BLaER1 treated with 17β-estradiol and CSF1 and Interleukin-3, amounts not matched to agents 10 nM and 100 nM (cell line): ENCODE results near the gene FDXR.

ENCODE experiments used
- H3K27ac ChIP-seq, 11 experiments: shearing (Covaris generic); formaldehyde crosslinking; 2 replicates each; pipeline ENCODE4 v1.8.1; 2022
- H3K27me3 ChIP-seq, 11 experiments: shearing (Covaris generic); formaldehyde crosslinking; 2 replicates each; pipeline ENCODE4 v1.8.1; 2022
- H3K36me3 ChIP-seq, 11 experiments: shearing (Covaris generic); formaldehyde crosslinking; 2 replicates each; pipeline ENCODE4 v1.8.1; 2022
- H3K4me1 ChIP-seq, 10 experiments: shearing (Covaris generic); formaldehyde crosslinking; 2 replicates each; pipeline ENCODE4 v1.8.1; 2022
- H3K4me2 ChIP-seq, 11 experiments: shearing (Covaris generic); formaldehyde crosslinking; 2 replicates each; pipeline ENCODE4 v1.8.1; 2022
- H3K4me3 ChIP-seq, 10 experiments: shearing (Covaris generic); formaldehyde crosslinking; 2 replicates each; pipeline ENCODE4 v1.8.1; 2022
- H3K9ac ChIP-seq, 11 experiments: shearing (Covaris generic); formaldehyde crosslinking; 2 replicates each; pipeline ENCODE4 v1.8.1; 2022
- H3K9me3 ChIP-seq, 11 experiments: shearing (Covaris generic); formaldehyde crosslinking; replicated peaks in 1 of 11; 2 replicates each; pipeline ENCODE4 v1.8.1; 2022
- H4K20me1 ChIP-seq, 11 experiments: shearing (Covaris generic); formaldehyde crosslinking; 2 replicates each; pipeline ENCODE4 v1.8.1; 2022
- Cebpa-rat ChIP-seq, 11 experiments: shearing (Covaris generic); IDR thresholded peaks; 2 replicates each; pipeline ENCODE4 v1.8.1; 2022

The FDXR gene

DNA sequence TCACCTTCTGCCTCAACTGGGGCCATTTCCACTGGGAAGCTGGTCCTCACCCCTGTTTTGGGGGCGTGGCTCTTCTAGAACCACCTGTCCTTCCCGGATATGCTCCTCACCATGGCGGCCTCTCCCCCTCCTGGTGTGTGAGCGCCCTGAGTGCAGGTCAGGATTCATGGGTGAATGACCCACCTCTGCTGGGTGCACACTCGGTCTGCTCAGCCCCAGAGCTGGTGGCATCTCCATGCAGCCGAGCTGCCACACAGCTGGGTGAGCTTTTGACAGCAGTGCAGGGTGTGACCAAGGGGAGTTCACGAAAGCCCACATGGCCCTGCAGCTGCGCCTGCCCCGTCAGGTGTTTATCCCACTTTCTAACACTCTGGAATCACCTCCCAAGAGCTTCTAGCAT is 40.4 kb downstream of the FDXR start:
- Histone ChIP-seq H3K4me3 (no peak overlapping the region; a peak in 1 of 20 replicates), H3K4me2 (peak overlapping the region in 10 of 11 experiments; percentile 9 to 97 (median 94); a peak in 19 of 22 replicates), H4K20me1 (peaks cover 12 to 100% (median 87%) of the 10 kb centered on the region in 11 experiments; a peak in 20 of 22 replicates), H3K4me1 (peaks cover 31 to 80% (median 74%) of the 10 kb centered on the region in 10 experiments), H3K27me3 (no peaks in the 10 kb centered on the region), H3K9ac (peak overlapping the region in 1 of 11 experiments; percentile 76; a peak in 2 of 22 replicates), H3K27ac (peak overlapping the region in 3 of 11 experiments; percentile 79 to 89 (median 85); a peak in 3 of 22 replicates), H3K36me3 (peaks cover 0 to 72% (median 55%) of the 10 kb centered on the region in 11 experiments; a peak in 19 of 22 replicates), H3K9me3 (peaks cover 0 to 9% (median 0%) of the 10 kb centered on the region in 11 experiments; a peak in 3 of 22 replicates)
- no peak for TF ChIP-seq Cebpa-rat (IDR thresholded peaks at IDR 0.05)

- H4K20me1 ChIP-seq: peaks cover 12 to 100% (median 83%) of the 10 kb centered on the region in 11 experiments; a peak in 19 of 22 replicates
- peaks cover 0 to 72% (median 48%) of the 10 kb centered on the region in 11 experiments; a peak in 19 of 22 replicates for H3K36me3 ChIP-seq
- peaks cover 0 to 9% (median 0%) of the 10 kb centered on the region in 11 experiments; a peak in 3 of 22 replicates for H3K9me3 ChIP-seq
- peaks cover 31 to 78% (median 71%) of the 10 kb centered on the region in 10 experiments for H3K4me1 ChIP-seq
- H3K27ac ChIP-seq: 0 out of 22 replicates have a peak overlapping the region, but pooled peaks of 1 of the 11 experiments have one; percentile 89
- H3K4me2 ChIP-seq: peak overlapping the region; percentile 2 to 97 (median 94); a peak in 19 of 22 replicates
- no peak overlapping the region for H3K9ac ChIP-seq
- no peaks in the 10 kb centered on the region for H3K27me3 ChIP-seq
- TF ChIP-seq Cebpa-rat (IDR thresholded peaks at IDR 0.05): no peak
- no peak overlapping the region for H3K4me3 ChIP-seq
These were observed 41.2 kb downstream of the FDXR start for GRCh38 chr17:74831444-74832146.

DNA sequence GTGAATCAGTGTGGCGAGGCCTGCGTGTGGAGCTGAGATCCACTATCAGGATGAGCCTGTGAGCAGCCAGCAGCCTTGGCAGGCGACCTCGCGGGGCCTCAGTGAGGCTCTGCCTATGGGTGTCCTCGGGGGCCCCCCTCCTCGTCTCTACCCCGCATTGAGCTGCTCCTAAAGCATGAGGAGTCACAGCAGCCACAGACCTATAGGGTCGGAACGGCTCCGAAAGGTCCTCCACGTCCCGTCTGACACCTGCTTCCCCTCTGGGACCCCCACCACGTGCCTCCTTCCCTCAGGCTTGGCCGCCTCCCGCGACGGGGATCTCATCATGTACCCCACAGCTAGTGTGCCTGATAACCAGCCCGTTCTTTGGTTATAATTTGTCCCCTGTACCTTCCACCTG is 41.9 kb downstream of the FDXR start:
- Histone ChIP-seq H3K9me3 (peaks cover 0 to 9% (median 0%) of the 10 kb centered on the region in 11 experiments; a peak in 3 of 22 replicates), H3K27ac (peak overlapping the region in 1 of 11 experiments; percentile 24; a peak in 1 of 22 replicates), H3K27me3 (no peaks in the 10 kb centered on the region), H3K4me2 (peak overlapping the region in 10 of 11 experiments; percentile 8 to 97 (median 94); a peak in 17 of 22 replicates), H3K9ac (0 out of 22 replicates have a peak overlapping the region, but pooled peaks of 1 of the 11 experiments have one; percentile 3), H3K36me3 (peaks cover 0 to 72% (median 48%) of the 10 kb centered on the region in 11 experiments; a peak in 18 of 22 replicates), H4K20me1 (peaks cover 12 to 100% (median 84%) of the 10 kb centered on the region in 11 experiments; a peak in 20 of 22 replicates), H3K4me1 (peaks cover 31 to 78% (median 64%) of the 10 kb centered on the region in 10 experiments), H3K4me3 (no peak overlapping the region)
- no peak for TF ChIP-seq Cebpa-rat (IDR thresholded peaks at IDR 0.05)

DNA sequence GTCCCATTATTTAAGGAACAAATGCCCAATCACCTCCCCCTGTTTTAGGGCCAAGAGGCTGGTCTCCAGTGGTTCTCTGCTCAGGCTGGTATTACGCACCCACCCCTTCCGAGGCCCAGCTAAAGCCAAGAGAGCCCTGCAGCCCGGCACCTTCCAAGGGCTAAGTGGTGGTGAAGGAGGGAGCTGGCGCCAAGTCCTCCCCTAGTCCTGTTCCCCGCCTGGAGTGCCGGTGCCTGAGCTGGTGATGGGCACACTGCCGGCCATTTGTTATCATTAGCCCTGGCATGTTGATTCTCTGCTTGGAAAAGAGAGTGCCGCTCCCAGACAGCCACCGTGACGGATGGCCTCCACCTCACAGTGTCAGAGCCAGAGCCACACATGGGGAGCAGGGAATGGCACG is 45.0 kb downstream of the FDXR start:
- peaks cover 0 to 9% (median 0%) of the 10 kb centered on the region in 11 experiments; a peak in 3 of 22 replicates for H3K9me3 ChIP-seq
- H4K20me1 ChIP-seq: peaks cover 4 to 100% (median 84%) of the 10 kb centered on the region in 11 experiments; a peak in 18 of 22 replicates
- no peak overlapping the region for H3K9ac ChIP-seq

DNA sequence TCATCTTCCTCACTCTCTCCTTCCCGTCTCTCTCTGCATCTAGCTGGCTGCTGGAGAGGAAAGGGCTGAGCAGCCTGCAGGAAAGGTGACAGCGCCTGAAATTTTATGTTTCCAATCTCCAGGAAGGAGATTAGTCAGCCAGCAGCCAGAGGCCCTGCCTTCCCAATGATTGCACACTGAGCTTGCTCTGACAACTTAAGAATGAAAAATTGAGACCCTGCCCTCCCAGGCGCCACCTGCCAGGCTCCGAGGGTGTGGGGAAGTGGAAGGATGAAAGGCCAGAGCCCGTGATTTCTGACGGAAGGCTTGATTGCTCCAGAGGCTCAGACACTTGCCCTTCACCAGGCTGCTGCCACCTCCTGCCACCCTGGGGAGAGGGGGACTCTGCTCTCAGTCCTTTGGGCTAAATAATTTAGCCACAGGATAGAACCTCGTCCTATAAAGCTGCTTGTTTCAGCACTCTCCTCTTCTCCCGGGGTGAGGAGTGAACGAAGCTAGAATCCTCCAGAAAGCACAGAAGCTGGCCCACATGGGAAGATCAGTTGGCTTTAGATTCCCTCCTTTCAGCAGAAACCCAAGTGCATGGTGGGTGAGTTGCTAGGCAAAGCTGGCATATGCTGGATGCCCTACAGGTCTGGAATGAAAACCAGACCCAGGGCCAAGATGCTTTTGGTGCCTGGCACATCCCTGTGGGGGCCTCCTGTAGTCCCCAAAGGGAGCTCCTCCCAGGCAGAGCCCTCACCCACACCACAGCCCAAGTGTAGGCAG is 46.7 kb downstream of the FDXR start:
- H3K36me3 ChIP-seq: peaks cover 0 to 99% (median 75%) of the 10 kb centered on the region in 11 experiments; a peak in 17 of 22 replicates
- peaks cover 4 to 100% (median 83%) of the 10 kb centered on the region in 11 experiments; a peak in 18 of 22 replicates for H4K20me1 ChIP-seq
- H3K27me3 ChIP-seq: no peaks in the 10 kb centered on the region
- peaks cover 0 to 9% (median 0%) of the 10 kb centered on the region in 11 experiments; a peak in 3 of 22 replicates for H3K9me3 ChIP-seq
- H3K4me3 ChIP-seq: no peak overlapping the region
- peak overlapping the region in 2 of 11 experiments; percentile 12 to 15; a peak in 3 of 22 replicates for H3K4me2 ChIP-seq
- no peak overlapping the region for H3K9ac ChIP-seq
- peaks cover 0 to 67% (median 42%) of the 10 kb centered on the region in 10 experiments; a peak in 16 of 20 replicates for H3K4me1 ChIP-seq
- TF ChIP-seq Cebpa-rat (IDR thresholded peaks at IDR 0.05): no peak
- no peak overlapping the region for H3K27ac ChIP-seq

More for the DNA sequence above, 45.0 kb downstream of the FDXR start:
- Histone ChIP-seq H3K36me3 (peaks cover 0 to 93% (median 70%) of the 10 kb centered on the region in 11 experiments; a peak in 17 of 22 replicates), H3K27me3 (no peaks in the 10 kb centered on the region), H3K4me3 (no peak overlapping the region), H3K4me2 (no peak overlapping the region), H3K27ac (no peak overlapping the region), H3K4me1 (peaks cover 5 to 67% (median 44%) of the 10 kb centered on the region in 10 experiments; a peak in 19 of 20 replicates)
- no peak for TF ChIP-seq Cebpa-rat (IDR thresholded peaks at IDR 0.05)

DNA sequence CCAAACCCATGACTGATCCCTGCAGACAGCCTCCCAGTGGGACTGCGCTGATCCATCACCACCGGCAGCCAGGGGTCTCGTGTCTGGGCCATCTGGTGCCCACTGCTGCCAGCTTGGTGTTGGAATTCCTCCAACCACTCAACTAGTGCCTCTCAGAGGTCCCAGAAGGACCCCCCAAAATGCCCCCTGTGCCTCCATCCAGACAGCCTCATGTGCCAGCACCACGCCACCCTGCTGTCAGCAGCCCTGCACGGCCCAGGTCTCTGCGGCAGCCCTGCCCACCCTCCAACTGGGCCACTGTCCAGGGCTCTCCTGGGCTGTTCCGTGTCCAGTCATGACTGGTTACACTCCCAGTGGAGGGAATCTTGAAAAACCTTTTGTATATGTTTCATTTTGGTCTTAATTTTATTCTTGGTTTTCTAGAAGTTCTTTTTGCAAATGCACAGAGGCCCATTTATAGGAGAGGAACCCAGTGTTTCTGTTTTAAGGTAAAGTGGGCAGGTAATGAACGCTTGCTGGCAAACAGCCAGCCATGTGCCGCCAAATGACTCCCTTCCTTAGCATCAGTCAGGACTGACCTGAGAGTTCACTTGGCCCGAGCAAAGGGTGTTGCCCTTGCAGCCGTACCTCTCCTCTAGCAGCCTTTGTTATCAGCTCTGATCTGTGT is 47.7 kb downstream of the FDXR start:
- Histone ChIP-seq H3K4me2 (no peak overlapping the region), H4K20me1 (peaks cover 4 to 100% (median 83%) of the 10 kb centered on the region in 11 experiments; a peak in 17 of 22 replicates), H3K27me3 (no peaks in the 10 kb centered on the region), H3K9me3 (peaks cover 0 to 5% (median 0%) of the 10 kb centered on the region in 11 experiments; a peak in 1 of 22 replicates), H3K4me1 (peaks cover 0 to 67% (median 42%) of the 10 kb centered on the region in 10 experiments; a peak in 15 of 20 replicates), H3K9ac (no peak overlapping the region), H3K27ac (no peak overlapping the region), H3K4me3 (no peak overlapping the region), H3K36me3 (peaks cover 0 to 99% (median 77%) of the 10 kb centered on the region in 11 experiments; a peak in 17 of 22 replicates)
- no peak for TF ChIP-seq Cebpa-rat (IDR thresholded peaks at IDR 0.05)

DNA sequence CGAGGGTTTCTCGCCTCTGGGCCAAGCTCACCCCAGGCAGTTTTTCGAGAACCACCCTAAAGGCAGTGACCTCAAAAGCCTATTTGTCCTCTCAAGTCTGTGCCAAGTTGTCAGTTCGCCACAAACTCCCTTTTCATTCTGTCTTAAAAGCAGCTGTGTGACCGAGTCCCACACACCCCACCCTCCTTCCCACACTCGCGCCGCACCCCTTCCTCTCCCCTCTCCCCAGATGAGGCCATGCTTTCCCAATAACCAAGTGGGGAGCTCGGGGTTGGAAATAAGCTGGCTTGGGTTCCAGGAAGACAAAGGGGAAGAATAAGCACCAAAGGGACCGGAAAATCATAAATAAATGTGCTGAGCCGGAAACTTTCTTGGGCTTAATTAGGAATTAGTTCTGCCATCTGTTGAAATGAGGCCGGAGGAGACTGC is 49.8 kb downstream of the FDXR start:
- H3K36me3 ChIP-seq: peaks cover 0 to 100% (median 80%) of the 10 kb centered on the region in 11 experiments; a peak in 17 of 22 replicates
- H3K27ac ChIP-seq: no peak overlapping the region; a peak in 2 of 22 replicates
- peaks cover 4 to 100% (median 77%) of the 10 kb centered on the region in 11 experiments; a peak in 17 of 22 replicates for H4K20me1 ChIP-seq
- H3K27me3 ChIP-seq: 0 out of 22 replicates have a peak, but pooled peaks cover 0 to 4% (median 0%) of the 10 kb centered on the region in 11 experiments
- no peak for TF ChIP-seq Cebpa-rat (IDR thresholded peaks at IDR 0.05)
- H3K4me3 ChIP-seq: no peak overlapping the region
- H3K9ac ChIP-seq: peak overlapping the region in 2 of 11 experiments; percentile 25 to 29; a peak in 1 of 22 replicates
- H3K4me1 ChIP-seq: peaks cover 0 to 86% (median 60%) of the 10 kb centered on the region in 10 experiments; a peak in 16 of 20 replicates
- H3K9me3 ChIP-seq: no peaks in the 10 kb centered on the region
- peak overlapping the region in 5 of 11 experiments; percentile 20 to 93 (median 45); a peak in 9 of 22 replicates for H3K4me2 ChIP-seq
